A375 (cell line): ENCODE measurements around the gene CYP46A1. TPM values are rescaled to one million over a fixed set of nuclear protein-coding genes. Genes with fewer than 3 reads are reported as not detected.

ENCODE experiments used
- total RNA-seq: library from RNA; depleted of rRNA; stranded (reverse); fragments of >200 nt; shearing (Covaris generic); gene quantifications from 2 replicates; pipeline ENCODE4 v1.2.3, GENCODE V29; 2014; rRNA removed

The CYP46A1 gene
- total RNA-seq, result 0.03 TPM in 1 of 2 replicates, not detected in the other

GRCh38 chr14:99683619-99684409, at the start of gene CYP46A1:
Gene CYP46A1, plus strand, starts transcription at chr14:99684298. Its CDS starts 120 bp downstream, at chr14:99684418.

GRCh38 chr14:99644723-99645544, 39.2 kb upstream of the CYP46A1 start, which contains the start of gene HHIPL1:
Gene HHIPL1, plus strand, starts transcription at chr14:99645129. Its CDS starts 79 bp downstream, at chr14:99645208.

Other genes with a start within 250 kb of the CYP46A1 start
- gene SETD3, start 203.4 kb upstream of the CYP46A1 start, total RNA-seq, result 27.8 and 27.9 TPM in 2 replicates
- gene CCNK, start 202.9 kb upstream of the CYP46A1 start, total RNA-seq, result 9.0 and 20.2 TPM in 2 replicates
- gene CCDC85C, start 80.1 kb upstream of the CYP46A1 start, total RNA-seq, result 6.3 and 7.3 TPM in 2 replicates
- not detected in 2 replicates for gene HHIPL1, start 39.2 kb upstream of the CYP46A1 start, total RNA-seq
- 3.5 and 6.8 TPM in 2 replicates for gene EML1, start 109.1 kb downstream of the CYP46A1 start, total RNA-seq